Central memory CD4-positive, alpha-beta T cell (primary cell): Measurements from ENCODE around the gene SLC35B2.

Experiments
- DNase-seq: peaks from one replicate; pipeline ENCODE4 v3.0.0; 2022
- total RNA-seq, 3 experiments: gene quantifications; one replicate each; lab custom pipeline; 2026; lab: John Stamatoyannopoulos, UW

The SLC35B2 gene
- total RNA-seq = 14.9 to 31.4 (median 25.4) reads per million in 3 experiments

GRCh38 chr6:44257025-44257752, at the start of gene SLC35B2:
Gene SLC35B2 (minus strand): TSS chr6:44257528. CDS start chr6:44257410, 118 bp downstream.
- DNase-seq = peak; percentile 65

- no peak for DNase-seq
These were observed 49.4 kb upstream of the SLC35B2 start for GRCh38 chr6:44306710-44307109.

GRCh38 chr6:44305200-44305725, 47.9 kb upstream of the SLC35B2 start:
- no peak for DNase-seq

- peak; percentile 28 for DNase-seq
These were observed 47.2 kb upstream of the SLC35B2 start for GRCh38 chr6:44304282-44305199.

- no peak for DNase-seq
These were observed 46.5 kb upstream of the SLC35B2 start for GRCh38 chr6:44303842-44304241.

- no peak for DNase-seq
These were observed 45.5 kb upstream of the SLC35B2 start for GRCh38 chr6:44302856-44303255.

GRCh38 chr6:44301782-44302564, 44.6 kb upstream of the SLC35B2 start:
- DNase-seq = no peak

- no peak for DNase-seq
These were observed 43.8 kb upstream of the SLC35B2 start for GRCh38 chr6:44301106-44301505.

GRCh38 chr6:44300292-44300823, 43.0 kb upstream of the SLC35B2 start:
- no peak for DNase-seq

GRCh38 chr6:44298864-44299263, 41.5 kb upstream of the SLC35B2 start:
- no peak for DNase-seq

- no peak for DNase-seq
These were observed 40.9 kb upstream of the SLC35B2 start for GRCh38 chr6:44298055-44298803.

GRCh38 chr6:44297063-44298038, 40.0 kb upstream of the SLC35B2 start:
- peak; percentile 24 for DNase-seq

- no peak for DNase-seq
These were observed 37.8 kb upstream of the SLC35B2 start for GRCh38 chr6:44294832-44295791.

- no peak for DNase-seq
These were observed 35.5 kb upstream of the SLC35B2 start for GRCh38 chr6:44292661-44293365.

- DNase-seq = no peak
These were observed 34.5 kb upstream of the SLC35B2 start for GRCh38 chr6:44291841-44292240.

- no peak for DNase-seq
These were observed 32.5 kb upstream of the SLC35B2 start for GRCh38 chr6:44289726-44290260.

GRCh38 chr6:44286747-44287146, 29.4 kb upstream of the SLC35B2 start:
- no peak for DNase-seq

GRCh38 chr6:44286285-44286565, 28.9 kb upstream of the SLC35B2 start:
- DNase-seq = no peak
